A549 treated with GW870086 at 1 μM for 4 hours (cell line): ENCODE results near the gene FAM153A. TPM values are rescaled to one million over a fixed set of nuclear protein-coding genes. Genes with fewer than 3 reads are reported as not detected.

ENCODE experiments used
- total RNA-seq: library from RNA; stranded (reverse); fragments of 200-300 nt; extraction: Qiagen RNA extraction; gene quantifications from 5 replicates; pipeline ENCODE4 v1.2.3, GENCODE V29; 2022; ENCODE audit warnings: low read depth

FAM153A gene
- not detected in 5 replicates for total RNA-seq

GRCh38 chr5:177782792-177783633 is at the start of gene FAM153A:
Gene FAM153A (minus strand): TSS chr5:177782899.

Other genes starting within 250 kb of the FAM153A start
- 16.9 to 28.1 TPM (median 26.8 TPM) in 5 replicates for gene FAM193B, start 228.3 kb downstream of the FAM153A start, total RNA-seq
- gene TMED9, start 190.7 kb downstream of the FAM153A start, total RNA-seq: 273 to 293 TPM (median 280 TPM) in 5 replicates
- gene B4GALT7, start 182.8 kb downstream of the FAM153A start, total RNA-seq: 21.4 to 28.5 TPM (median 25.7 TPM) in 5 replicates
- 0.19 TPM in 1 of 5 replicates, not detected in the others for gene PROP1, start 213.3 kb upstream of the FAM153A start, total RNA-seq